HepG2 (cell line): ENCODE measurements around the gene GNG7. TPM values are rescaled to one million over a fixed set of nuclear protein-coding genes. Genes with fewer than 3 reads are reported as not detected.

Experiments used
- AFF4 ChIP-seq: sonication (generic); formaldehyde crosslinking; IDR thresholded peaks from 2 replicates; pipeline ENCODE4 v1.4.0; 2020; ENCODE audit warnings: missing genetic modification reagents
- ASH2L ChIP-seq: fragments of 300-600, 200-600 bp; sonication (generic); IDR thresholded peaks from 2 replicates; pipeline ENCODE4 v1.7.0; 2017; ENCODE audit warnings: low read depth, mild to moderate bottlenecking, moderate library complexity, mixed read lengths, low read length; ENCODE audit not compliant: insufficient read length
- CREB3 ChIP-seq: sonication (generic); formaldehyde crosslinking; IDR thresholded peaks from 2 replicates; pipeline ENCODE4 v1.5.0; 2020; ENCODE audit warnings: missing genetic modification reagents
- CREM ChIP-seq, 2 experiments: sonication (generic) in 1 of 2; formaldehyde crosslinking in 1 of 2; IDR thresholded peaks; 2 replicates each; pipeline versions ENCODE4 v1.4.0 to v1.6.1; 2016 to 2020; ENCODE audit warnings: antibody characterized with exemption in 1 of 2, mild to moderate bottlenecking in 1 of 2, missing genetic modification reagents in 1 of 2
- DPF2 ChIP-seq: sonication (generic); formaldehyde crosslinking; IDR thresholded peaks from 2 replicates; pipeline ENCODE4 v1.4.0; 2020; ENCODE audit warnings: mild to moderate bottlenecking, low read depth, missing genetic modification reagents, borderline replicate concordance
- GMEB2 ChIP-seq: IDR thresholded peaks from 2 replicates; pipeline ENCODE4 v1.6.1; 2016; ENCODE audit warnings: missing biosample characterization, missing genetic modification reagents, low read depth
- HOXA3 ChIP-seq: sonication (generic); formaldehyde crosslinking; IDR thresholded peaks from 2 replicates; pipeline ENCODE4 v1.5.0; 2020; ENCODE audit warnings: missing genetic modification reagents
- KDM6A ChIP-seq: IDR thresholded peaks from 2 replicates; pipeline ENCODE4 v1.6.1; 2016; ENCODE audit warnings: low read depth
- MTF1 ChIP-seq: sonication (generic); formaldehyde crosslinking; IDR thresholded peaks from 2 replicates; pipeline ENCODE4 v1.5.0; 2020; ENCODE audit warnings: missing genetic modification reagents
- MXD3 ChIP-seq: IDR thresholded peaks from 2 replicates; pipeline ENCODE4 v1.6.1; 2016; ENCODE audit warnings: mild to moderate bottlenecking, missing biosample characterization, missing genetic modification reagents
- POLR2A ChIP-seq, 2 experiments: IDR thresholded peaks; 2 replicates each; pipeline ENCODE4 v1.6.1; 2011; ENCODE audit warnings: low read depth in 2 of 2, low read length in 2 of 2, mild to moderate bottlenecking in 1 of 2, moderate library complexity in 1 of 2; ENCODE audit not compliant: insufficient read depth in 1 of 2
- SMAD3 ChIP-seq: sonication (generic); formaldehyde crosslinking; IDR thresholded peaks from 2 replicates; pipeline ENCODE4 v1.4.0; 2020; ENCODE audit warnings: missing genetic modification reagents
- TCF7 ChIP-seq: sonication (generic); IDR thresholded peaks from 2 replicates; pipeline ENCODE4 v1.6.1; 2016; ENCODE audit warnings: antibody characterized with exemption, low read depth
- TEAD2 ChIP-seq: sonication (generic); formaldehyde crosslinking; IDR thresholded peaks from 2 replicates; pipeline ENCODE4 v1.9.0; 2021; ENCODE audit warnings: missing genetic modification reagents
- YY1 ChIP-seq: IDR thresholded peaks from 2 replicates; pipeline ENCODE4 v1.6.1; 2011; ENCODE audit warnings: low read length, low read depth, moderate library complexity, mild to moderate bottlenecking; ENCODE audit not compliant: insufficient read depth, insufficient replicate concordance
- ZNF569 ChIP-seq: sonication (generic); formaldehyde crosslinking; IDR thresholded peaks from 2 replicates; pipeline ENCODE4 v1.5.0; 2020; ENCODE audit warnings: mild to moderate bottlenecking, missing genetic modification reagents, moderate library complexity, borderline replicate concordance
- ZNF609 ChIP-seq: sonication (generic); formaldehyde crosslinking; IDR thresholded peaks from 2 replicates; pipeline ENCODE4 v1.4.0; 2020; ENCODE audit warnings: mild to moderate bottlenecking, missing genetic modification reagents, borderline replicate concordance
- ZNF777 ChIP-seq: sonication (generic); formaldehyde crosslinking; IDR thresholded peaks from 2 replicates; pipeline ENCODE4 v1.4.0; 2020; ENCODE audit warnings: missing genetic modification reagents
- polyA plus RNA-seq, 8 experiments: library from polyadenylated mRNA; depleted of rRNA in 3 of 8; stranded (reverse) in 7 of 8; unstranded in 1 of 8; fragments of >200 nt; fragmentation: Illumina TruSeq in 4 of 8; extraction: Trizol in 4 of 8; gene quantifications; 2 replicates each; pipeline versions ENCODE4 v1.2.1 to v1.2.3, GENCODE V29; 2011 to 2016; ENCODE audit warnings: low read depth in 4 of 8, missing spikeins in 1 of 8, mixed read lengths in 1 of 8; ENCODE audit not compliant: insufficient read depth in 1 of 8
- total RNA-seq, 5 experiments: library from RNA; depleted of rRNA; stranded (reverse); fragments of >200 nt; fragmentation: Illumina TruSeq; extraction: Trizol; gene quantifications; 2 replicates each; pipeline ENCODE4 v1.2.3, GENCODE V29; 2016; ENCODE audit warnings: low read depth in 1 of 5

The GNG7 gene
- total and polyA plus RNA-seq, 2 of the 13 experiments (the other 11 are each of a cell fraction or from before 2014, with no cell fraction given): 1.4 to 3.3 TPM

DNA sequence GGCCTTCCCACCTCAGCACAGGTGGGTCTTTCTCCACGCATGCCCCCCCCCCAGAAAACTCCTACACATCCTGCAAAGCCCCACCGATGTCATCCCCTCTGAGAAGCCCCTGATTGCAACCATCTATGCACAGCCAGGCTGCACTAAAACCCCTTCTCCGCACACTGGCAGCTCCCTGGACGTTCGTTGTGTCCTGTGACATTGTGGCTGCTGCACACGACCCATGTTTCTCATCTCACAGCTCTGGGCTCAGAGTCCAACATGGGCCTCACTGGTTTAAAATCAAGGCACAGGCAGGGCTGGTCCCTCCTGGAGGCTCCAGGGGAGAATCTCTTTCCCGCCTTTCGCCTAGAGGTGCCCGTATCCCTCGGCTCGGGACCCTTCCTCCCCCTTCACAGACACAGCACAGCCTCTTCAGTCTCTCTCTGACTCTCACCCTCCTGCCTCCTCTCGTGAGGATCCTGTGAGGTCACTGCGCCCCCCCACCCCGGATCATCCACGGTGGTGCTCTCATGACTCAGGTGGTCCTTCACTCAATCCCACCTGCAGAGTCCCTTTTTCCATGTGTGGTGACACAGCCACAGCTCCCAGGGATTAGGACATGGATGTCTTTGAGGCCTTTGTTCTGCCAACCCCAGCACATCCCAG, 155.3 kb downstream of the GNG7 start (continued):
- TF ChIP-seq DPF2 (CRISPR knock-in tag): 0 out of 2 replicates have a peak, but pooled peaks have one; percentile 12
- TF ChIP-seq MTF1 (CRISPR knock-in tag): peak; percentile 96
- TF ChIP-seq MXD3 (CRISPR knock-in tag): 0 out of 2 replicates have a peak, but pooled peaks have one; percentile 8
- no peak for TF ChIP-seq YY1
- no peak for TF ChIP-seq ZNF609 (CRISPR knock-in tag)
- TF ChIP-seq ZNF569: no peak
- TF ChIP-seq GMEB2 (CRISPR knock-in tag): no peak
- TF ChIP-seq TEAD2 (CRISPR knock-in tag): no peak
- TF ChIP-seq CREB3 (CRISPR knock-in tag): no peak
- 0 out of 2 replicates have a peak, but pooled peaks have one; percentile 19 for TF ChIP-seq ZNF777 (CRISPR knock-in tag)
- TF ChIP-seq AFF4 (CRISPR knock-in tag): no peak
- TF ChIP-seq KDM6A (CRISPR knock-in tag): 0 out of 2 replicates have a peak, but pooled peaks have one; percentile 7
- TF ChIP-seq SMAD3: no peak
- peak; percentile 66 for TF ChIP-seq ASH2L
- TF ChIP-seq CREM (IDR thresholded peaks at IDR 0.05): peak; percentile 2; the same call in 1 of the 2 replicates
- no peak for TF ChIP-seq CREM (CRISPR knock-in tag; IDR thresholded peaks at IDR 0.05)
- TF ChIP-seq TCF7: no peak
- TF ChIP-seq HOXA3 (CRISPR knock-in tag): no peak
- TF ChIP-seq POLR2A (IDR thresholded peaks at IDR 0.05; ENCODE audit: insufficient read depth in 1 of 2, low read depth in 2 of 2, low read length in 2 of 2): peak in 1 of 2 experiments; percentile 45; a peak in 2 of 4 replicates
